ENCODE measurements around the gene ITGB1. TPM values are rescaled to one million over a fixed set of nuclear protein-coding genes. Genes with fewer than 3 reads are reported as not detected.
"Not testable (repeated sequence)": the region's sequence is repeated elsewhere in the genome, so short reads cannot be mapped to it uniquely, and the experiment has no call there.

The ITGB1 gene
- total RNA-seq, 1 donor from 2014 or later: 60.2 TPM

DNA sequence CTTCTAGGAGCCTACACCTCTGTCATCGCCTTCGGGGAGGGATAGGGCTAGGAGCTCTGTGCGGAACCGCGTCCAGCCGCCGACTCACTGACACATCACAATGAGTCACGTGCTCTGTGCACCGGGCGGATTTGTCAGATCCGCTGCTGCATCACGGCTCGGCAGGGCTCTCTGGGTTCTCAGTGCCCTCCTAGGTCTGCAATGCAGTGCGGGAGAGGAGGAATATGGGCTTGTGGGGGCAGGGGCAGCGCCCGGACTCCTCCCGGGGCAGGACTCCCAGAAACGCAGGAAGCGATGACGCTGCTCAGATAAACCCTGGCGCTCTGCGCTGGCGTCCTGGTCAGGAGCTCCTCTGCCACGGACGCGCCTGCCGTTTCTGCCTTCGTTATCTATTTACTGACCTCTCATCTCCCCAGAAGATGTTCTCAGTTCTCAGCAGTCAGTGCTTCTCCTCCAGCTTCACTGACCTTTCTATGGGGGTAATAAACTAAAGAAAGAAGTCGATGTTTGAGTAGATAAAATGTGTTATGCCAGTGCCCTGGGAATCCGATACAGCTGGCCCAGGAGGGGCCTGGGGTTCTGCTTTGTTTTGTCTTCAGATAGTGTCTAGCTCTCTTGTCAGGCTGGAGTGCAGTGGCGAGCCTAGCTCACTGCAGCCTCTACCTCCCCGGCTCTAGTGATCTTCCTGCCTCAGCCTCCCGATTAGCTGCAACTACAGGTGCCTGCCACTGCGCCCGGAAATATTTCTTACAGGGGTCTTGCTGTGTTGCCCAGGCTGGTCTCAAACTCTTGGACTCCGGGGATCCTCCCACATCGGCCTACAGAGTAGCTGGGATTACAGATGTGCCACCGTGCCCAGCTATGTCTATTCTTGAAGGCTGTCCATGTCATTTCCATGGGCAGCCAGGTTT lies 22.8 kb upstream of the ITGB1 start:
- intact Hi-C loops (cut with micrococcal nuclease): loop anchor here (1.0 kb wide), 2 partner anchors 23 to 27 kb away; partner anchors contain the start of gene ITGB1

DNA sequence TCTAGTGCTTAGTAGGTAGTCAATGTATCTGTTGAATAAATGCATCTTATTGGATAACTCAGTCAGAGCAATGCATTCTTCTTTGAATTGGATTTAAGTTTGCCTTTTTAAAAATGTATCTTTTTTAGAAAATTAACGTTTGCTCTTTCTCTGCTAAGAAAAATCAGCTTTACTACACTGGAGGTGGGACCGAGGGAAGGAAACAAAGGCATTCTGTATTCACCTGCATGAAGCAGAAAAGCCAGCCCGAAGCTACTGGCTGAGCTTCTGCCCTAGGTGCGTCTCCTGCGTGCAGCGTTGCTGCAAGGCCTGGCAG lies 22.2 kb upstream of the ITGB1 start:
- intact Hi-C loops (cut with micrococcal nuclease): loop anchor here (1.0 kb wide), 2 partner anchors 22 to 28 kb away; partner anchors contain the start of gene ITGB1

DNA sequence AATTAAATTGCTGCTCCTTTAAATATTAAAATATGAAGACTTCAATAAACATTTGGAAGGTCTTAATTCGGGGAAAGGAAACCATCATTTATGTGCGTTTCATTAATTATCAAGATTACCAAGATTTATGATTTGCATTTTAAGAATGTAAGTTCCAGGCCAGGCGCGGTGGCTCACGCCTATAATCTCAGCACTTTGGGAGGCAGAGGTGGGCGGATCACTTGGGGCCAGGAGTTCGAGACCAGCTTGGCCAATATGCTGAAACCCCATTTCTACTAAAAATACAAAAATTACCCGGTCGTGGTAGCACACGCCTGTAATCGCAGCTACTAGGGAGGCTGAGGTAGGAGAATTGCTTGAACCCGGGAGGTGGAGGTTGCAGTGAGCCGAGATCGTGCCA lies 21.7 kb upstream of the ITGB1 start:
- intact Hi-C loops (cut with micrococcal nuclease): loop anchor here (1.0 kb wide), 2 partner anchors 21 to 29 kb away; partner anchors contain the start of gene ITGB1

DNA sequence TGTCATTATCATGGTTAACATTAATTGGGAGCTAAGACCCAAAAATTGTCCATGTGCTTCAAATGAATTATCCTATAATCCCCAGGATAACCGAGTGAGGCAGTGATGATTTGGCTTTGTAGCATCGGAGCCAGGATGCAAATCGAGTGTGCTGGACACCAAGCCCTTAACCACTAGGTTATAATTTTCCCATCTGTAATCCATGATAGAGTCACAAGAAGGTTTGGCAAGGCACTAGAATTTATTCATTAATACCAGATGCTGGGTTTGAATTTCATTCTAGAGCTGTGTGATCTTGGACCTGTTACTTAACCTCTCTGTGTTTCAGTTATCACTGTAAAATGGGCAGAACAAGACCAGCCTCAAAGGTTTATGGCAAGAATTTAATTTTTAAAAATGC lies 21.0 kb upstream of the ITGB1 start:
- intact Hi-C loops (cut with micrococcal nuclease): no loop called here

DNA sequence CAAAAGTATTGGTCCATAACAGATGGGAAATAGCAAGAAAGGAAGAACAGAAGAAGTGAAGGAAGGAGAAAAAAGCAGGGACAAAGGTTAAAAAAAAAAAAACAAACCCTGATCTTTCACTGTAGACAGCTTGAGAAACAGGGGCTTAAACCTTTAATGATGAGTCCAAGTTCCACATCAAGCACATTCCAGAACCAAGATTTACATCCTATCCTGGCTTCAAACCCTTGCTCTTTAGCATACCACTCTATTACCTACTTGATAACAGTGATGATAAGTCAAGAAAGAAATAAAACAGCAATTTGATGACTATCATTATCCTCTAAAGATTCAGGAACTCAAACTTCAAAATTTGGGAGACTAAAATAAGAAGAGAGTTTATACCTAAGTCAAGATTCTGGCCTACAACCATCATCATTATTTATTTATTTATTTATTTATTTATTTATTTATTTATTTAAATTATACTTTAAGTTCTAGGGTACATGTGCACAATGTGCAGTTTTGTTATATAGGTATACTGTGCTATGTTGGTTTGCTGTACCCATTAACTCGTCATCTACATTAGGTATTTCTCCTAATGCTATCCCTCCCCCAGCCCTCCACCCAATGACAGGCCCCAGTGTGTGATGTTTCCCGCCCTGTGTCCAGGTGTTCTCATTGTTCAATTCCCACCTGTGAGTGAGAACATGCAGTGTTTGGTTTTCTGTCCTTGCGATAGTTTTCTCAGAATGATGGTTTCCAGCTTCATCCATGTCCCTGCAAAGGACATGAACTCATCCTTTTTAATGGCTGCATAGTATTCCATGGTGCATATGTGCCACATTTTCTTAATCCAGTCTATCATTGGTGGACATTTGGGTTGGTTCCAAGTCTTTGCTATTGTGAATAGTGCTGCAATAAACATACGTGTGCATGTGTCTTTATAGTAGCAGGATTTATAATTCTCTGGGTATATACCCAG lies 20.1 kb upstream of the ITGB1 start:
- intact Hi-C loops (cut with micrococcal nuclease): not testable (repeated sequence)

DNA sequence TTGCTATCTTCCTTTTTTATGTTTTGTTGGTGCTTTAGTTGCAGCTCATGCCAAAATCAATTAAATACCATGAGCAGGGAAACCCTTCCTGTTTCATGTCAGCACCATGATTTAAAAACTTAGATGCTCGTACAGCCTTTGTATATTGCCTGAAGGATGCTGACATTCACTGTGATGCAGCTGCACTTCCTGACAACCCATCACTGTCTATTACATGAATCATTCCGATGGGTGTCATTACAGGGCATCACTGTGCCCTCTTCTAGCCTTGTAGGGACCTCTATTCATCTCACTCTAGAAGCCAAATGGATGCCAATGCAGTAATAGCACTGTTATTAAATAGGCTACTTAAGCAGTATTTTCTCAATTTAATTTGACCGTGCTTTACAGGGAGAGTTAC lies 18.3 kb upstream of the ITGB1 start:
- intact Hi-C loops (cut with micrococcal nuclease): no loop called here

DNA sequence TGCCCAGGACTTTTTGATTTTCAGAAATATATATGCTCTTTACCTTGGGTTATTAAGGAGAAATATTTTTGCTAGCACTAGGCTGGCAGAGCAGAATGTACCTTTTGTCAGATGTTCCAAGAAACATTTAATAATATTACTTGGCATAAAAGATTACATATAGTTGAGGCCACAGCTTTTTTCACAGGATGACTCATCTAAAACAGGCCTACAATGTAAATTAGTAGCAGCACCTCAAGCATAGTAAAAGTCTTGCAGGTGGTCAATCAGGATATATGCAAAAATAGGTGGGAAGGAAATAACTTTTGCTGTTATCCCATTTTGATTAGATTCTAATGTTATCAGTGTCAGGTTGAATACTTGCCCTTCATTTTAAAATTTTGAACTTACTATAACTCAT lies 14.9 kb upstream of the ITGB1 start:
- intact Hi-C loops (cut with micrococcal nuclease): no loop called here

DNA sequence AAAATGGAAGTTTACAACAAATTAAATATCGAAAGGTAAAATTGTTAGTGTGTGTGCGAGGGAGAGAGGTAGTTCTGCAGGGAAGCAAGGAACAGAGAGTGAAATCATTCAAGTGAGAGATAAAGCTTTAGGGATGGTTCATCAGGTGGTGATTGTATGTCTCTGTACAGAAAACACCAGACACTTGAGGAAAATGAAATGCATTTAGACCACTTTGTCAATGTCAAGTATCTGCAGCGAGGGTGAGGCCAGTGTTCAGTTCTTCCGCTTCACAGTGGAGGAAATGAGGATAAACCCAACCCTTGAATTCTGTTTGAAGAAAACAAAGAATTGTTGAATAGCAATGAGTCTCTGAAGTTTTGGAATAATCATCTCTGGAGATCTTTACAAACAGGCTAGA lies 14.4 kb upstream of the ITGB1 start:
- intact Hi-C loops (cut with micrococcal nuclease): no loop called here

DNA sequence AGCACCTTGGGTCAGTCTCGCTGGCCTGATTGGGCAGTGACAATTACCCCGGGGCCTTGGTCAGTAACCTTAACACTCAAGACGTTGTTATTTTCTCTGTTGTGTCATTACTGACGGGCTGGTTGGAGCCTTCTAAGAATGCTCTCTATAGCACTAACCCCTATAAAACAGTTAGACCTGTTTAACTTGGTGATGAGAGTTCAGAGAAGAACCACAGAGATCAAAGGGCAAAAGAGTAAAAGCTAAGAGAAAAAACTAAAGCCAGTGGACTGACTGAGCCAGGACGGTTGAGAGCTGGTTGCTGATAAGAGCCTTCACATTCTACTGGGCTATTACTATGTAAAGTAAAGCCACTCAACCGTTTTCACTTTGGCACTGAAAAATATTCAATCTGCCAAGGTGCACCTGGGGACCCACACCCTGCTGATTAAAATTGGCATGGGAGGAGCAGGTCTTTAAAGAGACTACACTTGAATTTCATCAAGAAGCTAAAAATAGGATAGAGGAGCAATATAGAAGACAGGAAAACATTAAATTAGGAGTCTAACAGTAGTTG lies 13.6 kb upstream of the ITGB1 start:
- intact Hi-C loops (cut with micrococcal nuclease): no loop called here

DNA sequence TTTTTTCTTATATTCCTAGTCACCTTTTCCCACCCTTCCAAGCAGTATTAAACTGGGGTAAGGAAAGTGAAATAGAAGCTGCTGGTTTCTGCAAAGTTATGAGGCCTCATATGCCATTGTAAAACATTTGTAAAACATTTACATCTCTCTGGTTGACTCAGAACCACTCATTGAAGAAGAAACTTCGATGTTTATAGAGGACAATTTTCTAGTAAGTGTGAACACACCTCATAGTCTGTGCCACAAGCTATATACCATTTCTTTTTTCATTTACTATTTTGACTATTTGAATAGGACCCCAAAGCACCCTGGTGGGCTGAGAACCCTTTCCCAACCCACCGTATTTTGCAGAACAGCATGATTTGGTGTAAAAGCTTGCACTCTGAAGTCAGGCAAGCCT lies 12.9 kb upstream of the ITGB1 start:
- intact Hi-C loops (cut with micrococcal nuclease): no loop called here

DNA sequence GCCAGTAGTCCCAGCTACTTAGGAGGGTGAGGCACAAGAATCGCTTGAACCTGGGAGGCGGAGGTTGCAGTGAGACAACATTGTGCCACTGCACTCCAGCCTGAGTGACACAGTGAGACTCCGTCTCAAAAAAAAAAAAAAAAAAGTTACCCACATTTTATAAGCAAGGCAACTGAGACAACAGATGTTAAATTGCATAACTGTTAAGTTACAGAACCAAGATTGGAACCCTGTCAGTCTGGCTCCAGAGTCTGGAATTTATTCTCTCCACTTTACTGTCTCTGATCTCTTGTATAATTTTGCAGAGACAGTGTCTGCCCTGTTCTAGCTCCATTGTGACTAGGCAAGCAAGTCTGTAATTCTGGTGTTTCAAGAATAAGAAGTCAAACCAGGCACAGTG lies 6.2 kb upstream of the ITGB1 start:
- intact Hi-C loops (cut with micrococcal nuclease): no loop called here

DNA sequence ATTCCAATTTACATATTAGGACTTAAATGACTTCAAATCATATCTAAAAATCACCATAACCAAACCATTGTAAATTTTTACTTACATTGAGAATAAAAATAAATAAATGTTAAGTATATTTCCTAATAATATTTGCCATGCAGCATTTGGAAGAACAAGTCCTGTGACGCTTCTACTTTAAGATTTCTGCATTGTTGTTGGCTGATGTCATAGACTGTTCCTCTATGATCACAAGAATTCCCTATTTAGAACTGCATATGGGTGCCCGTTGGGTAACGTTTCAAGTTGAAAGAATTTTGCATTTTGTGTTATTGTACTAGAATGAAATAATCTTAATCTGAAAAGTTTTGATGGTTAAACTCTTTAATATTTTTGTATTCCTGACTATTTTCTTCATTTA lies 5.1 kb upstream of the ITGB1 start:
- intact Hi-C loops (cut with micrococcal nuclease): no loop called here

DNA sequence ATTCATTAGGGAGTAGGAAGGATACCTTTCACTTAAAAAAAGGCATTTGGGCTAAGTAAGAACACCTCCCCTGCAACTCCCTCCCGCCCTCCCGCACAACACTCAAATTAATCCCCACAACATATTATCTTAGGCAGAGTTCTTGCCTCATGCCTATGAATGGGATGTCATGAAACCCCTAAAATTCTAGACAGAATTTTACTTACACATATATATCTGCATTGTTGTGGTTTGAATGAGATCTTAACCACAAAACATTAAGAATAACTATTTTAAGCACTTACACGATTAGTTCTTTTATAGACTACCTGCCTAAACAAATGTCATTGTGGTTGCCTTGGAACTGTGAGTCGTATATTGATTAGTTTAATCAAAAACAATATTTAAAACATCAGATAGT lies 4.5 kb upstream of the ITGB1 start:
- intact Hi-C loops (cut with micrococcal nuclease): no loop called here

DNA sequence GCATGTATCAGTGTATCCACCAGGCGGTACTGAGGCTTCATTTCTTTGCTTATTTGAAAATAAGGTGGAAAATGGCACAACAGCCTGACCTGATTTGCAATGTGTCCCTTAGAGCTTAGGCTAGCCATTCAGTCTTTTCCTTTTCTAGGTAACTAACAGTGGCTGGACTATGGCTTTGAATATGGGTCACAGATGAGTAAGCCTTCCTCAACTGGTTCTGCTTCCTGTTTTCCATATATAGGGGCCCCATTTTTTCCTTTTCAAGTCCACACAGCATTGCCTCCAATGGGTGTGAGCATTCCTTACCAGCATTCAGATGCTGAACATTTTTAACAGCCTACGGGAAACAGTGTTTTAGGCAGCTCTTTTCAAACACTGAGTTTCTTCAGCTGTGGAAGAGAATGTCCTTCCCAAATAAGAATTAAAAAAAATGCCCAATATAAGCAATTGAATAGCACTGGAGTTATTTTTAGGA lies 3.9 kb upstream of the ITGB1 start:
- intact Hi-C loops (cut with micrococcal nuclease): no loop called here

DNA sequence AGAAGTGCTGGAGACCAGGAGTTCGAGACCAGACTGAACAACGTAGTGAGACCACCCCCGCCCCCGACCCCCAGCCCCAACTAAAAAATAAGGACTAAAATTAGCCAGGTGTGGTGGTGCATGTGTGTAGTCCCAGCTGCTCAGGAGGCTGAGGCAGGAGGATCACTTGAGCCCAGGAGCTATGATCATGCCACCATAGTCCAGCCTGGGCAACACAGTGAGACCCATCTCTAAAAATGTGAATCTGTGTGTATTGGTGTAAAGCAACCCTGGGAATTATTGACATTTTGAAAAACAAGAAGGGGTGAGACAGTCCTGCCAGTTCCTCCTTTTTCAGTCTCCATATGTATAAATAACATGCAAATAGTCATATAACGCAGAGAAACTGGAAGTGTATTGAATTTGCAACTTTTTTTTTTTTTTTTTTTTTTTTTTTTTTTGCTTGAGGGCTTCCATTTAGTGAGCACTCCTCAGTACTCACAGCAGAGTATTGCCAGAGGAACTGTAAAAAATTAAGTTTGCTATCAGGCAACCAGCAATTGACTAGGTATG lies 3.4 kb upstream of the ITGB1 start:
- intact Hi-C loops (cut with micrococcal nuclease): no loop called here

DNA sequence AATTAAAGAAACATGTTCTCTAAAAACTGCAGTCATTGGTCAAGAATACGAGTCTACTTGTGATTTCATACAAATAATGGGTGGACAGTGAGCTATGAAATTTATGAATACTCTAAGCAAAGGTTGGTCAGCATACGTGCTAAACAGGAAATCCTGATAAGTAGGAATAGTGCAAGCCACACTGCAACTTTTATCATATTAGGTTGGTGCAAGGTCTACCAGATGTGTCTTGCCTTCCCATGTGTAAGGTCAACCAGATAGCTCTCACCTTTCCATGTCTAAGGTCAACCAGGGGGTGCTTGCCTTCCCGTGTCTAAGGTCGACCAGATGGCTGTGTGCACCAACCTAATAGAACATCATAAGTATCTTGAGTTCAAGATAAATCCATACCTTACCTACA lies 2.0 kb upstream of the ITGB1 start:
- intact Hi-C loops (cut with micrococcal nuclease): no loop called here

DNA sequence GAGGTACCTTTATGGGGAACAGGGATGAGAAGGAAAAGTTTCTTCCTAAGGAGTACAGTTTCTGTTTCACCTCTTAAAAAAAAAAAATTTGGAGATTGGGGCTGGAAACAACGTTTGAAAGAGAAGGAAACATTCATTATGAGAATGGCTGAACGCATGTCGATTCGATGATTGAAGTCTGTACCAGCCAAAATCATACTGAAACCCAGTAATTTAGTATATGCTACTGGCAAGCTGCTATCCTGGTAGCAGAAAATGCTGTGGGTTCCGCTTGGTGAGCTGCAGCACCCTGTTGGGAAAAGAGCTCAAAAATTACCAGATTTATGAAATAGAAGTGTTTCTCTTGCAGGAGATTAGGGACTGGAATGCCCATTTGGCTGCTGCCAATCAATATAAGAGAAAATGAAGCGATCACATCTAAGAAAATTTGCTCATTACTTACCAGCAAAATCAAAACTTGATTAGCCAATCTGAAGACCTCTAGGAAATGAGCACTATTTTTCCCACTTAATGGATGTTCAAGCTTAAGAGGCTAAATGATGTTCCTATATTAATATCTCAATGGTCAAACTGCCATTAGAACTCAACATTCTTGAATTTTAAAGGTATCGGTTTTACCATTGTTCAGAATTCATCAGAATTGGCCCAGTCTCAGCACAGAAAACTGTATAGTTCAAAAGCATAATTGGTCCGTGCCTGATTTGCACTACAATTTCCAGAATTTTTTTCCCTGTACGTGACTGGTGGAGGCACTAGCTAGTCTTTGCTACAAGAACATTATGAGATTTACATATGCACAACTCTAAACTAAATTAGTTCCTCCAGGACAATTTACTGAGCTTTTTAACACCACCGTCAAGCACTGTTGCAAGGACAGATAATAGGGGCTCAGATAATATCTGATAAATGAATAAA lies 1.2 kb upstream of the ITGB1 start:
- intact Hi-C loops (cut with micrococcal nuclease): loop anchor here (2.0 to 5.0 kb wide), 3 partner anchors 193 to 900 kb away; no protein-coding TSS in a partner anchor

DNA sequence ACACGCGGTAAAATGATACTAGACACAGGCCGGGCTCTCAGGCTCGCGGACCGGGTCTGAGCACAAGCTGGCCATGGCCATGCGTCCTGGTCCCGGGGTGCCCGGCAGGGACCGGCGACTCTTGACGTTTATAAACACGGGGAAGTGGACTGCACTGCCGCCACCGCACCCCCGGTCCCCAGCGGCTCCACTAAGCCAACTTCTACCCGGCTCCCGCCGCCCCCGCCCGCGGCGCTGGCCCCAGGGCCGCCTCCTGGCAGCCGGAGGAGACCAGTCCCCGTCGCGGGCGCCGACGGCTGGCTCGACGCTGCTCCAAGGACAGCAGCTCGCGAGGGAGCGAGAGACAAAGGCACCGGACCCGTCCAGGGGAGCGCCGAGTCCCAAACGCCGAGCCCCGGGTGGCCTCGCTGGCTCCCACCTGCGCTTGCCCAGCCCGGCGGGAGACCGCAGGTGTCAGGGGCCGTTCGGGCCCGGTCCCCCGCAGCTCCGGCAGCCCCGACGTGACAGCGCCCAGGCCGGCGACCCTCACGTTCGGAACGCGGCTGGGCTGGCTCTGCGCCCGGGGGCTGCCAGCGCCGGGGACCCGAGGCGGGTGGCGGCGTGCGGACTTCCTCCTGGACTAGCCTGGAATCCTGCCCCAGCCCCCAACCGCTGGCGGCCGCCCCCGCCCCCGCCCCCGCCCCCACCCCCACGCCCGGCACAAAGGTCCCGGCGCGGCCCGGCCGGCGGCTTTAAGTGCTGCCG lies 517 bp downstream of the ITGB1 start:
- intact Hi-C loops (cut with micrococcal nuclease): loop anchor here (1.0 to 5.0 kb wide), 7 partner anchors 23 to 899 kb away; partner anchors contain the start of gene CCDC7

All from T-helper 2 cell treated with Interferon-gamma antibody and Interleukin-4, amounts not matched to agents 100 ng/mL and 5 ng/mL, for 36 hours (primary cell).